Ishikawa (cell line): Measurements from ENCODE around the gene PPP1CB.

Source experiments
- CEBPB ChIP-seq: IDR thresholded peaks from 2 replicates; pipeline ENCODE4 v1.6.1; 2012
- CREB1 ChIP-seq: IDR thresholded peaks from 2 replicates; pipeline ENCODE4 v1.6.1; 2012; ENCODE audit warnings: low read depth
- EGR1 ChIP-seq: IDR thresholded peaks from 2 replicates; pipeline ENCODE4 v1.6.1; 2012
- EP300 ChIP-seq: IDR thresholded peaks from 2 replicates; pipeline ENCODE4 v1.6.1; 2012; ENCODE audit warnings: borderline replicate concordance
- FOXM1 ChIP-seq: IDR thresholded peaks from 2 replicates; pipeline ENCODE4 v1.6.1; 2012; ENCODE audit warnings: low read depth, borderline replicate concordance
- NFIC ChIP-seq: IDR thresholded peaks from 2 replicates; pipeline ENCODE4 v1.6.1; 2012
- RAD21 ChIP-seq: IDR thresholded peaks from 2 replicates; pipeline ENCODE4 v1.6.1; 2012; ENCODE audit warnings: low read depth
- REST ChIP-seq: IDR thresholded peaks from 2 replicates; pipeline ENCODE4 v1.6.1; 2012; ENCODE audit warnings: low read depth, mild to moderate bottlenecking
- TAF1 ChIP-seq: IDR thresholded peaks from 2 replicates; pipeline ENCODE4 v1.6.1; 2012; ENCODE audit warnings: low read depth, mild to moderate bottlenecking
- TCF12 ChIP-seq: IDR thresholded peaks from 2 replicates; pipeline ENCODE4 v1.6.1; 2012; ENCODE audit warnings: low read depth
- TEAD4 ChIP-seq: IDR thresholded peaks from 2 replicates; pipeline ENCODE4 v1.6.1; 2012
- YY1 ChIP-seq: IDR thresholded peaks from 2 replicates; pipeline ENCODE4 v1.6.1; 2012; ENCODE audit warnings: low read depth
- ZBTB7A ChIP-seq: IDR thresholded peaks from 2 replicates; pipeline ENCODE4 v1.6.1; 2012; ENCODE audit warnings: low read depth
- TF ChIP-seq, protein P1 (sequence below): IDR thresholded peaks from 2 replicates; pipeline ENCODE4 v1.6.1; 2012
- TF ChIP-seq, protein P2 (sequence below): IDR thresholded peaks from 2 replicates; pipeline ENCODE4 v1.6.1; 2012

PPP1CB gene

DNA sequence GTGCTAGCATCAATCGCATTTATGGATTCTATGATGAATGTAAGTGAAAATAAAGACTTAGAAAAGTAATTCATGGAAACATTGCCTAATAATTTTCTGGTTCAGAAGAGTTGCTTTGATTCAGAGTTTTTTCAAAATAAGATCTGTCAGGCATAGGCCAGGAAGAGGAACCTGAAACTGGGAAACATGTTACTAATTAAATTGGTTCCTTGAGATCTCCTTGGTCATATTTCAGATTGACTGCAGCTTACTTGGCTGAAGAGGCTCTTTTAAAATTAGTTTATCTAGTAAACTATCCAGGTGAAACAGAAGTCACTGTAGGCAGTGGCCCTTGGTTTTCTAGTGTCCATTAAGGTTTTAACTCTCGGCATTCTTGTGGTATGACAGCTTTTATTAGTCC lies 27.4 kb downstream of the PPP1CB start:
- TF ChIP-seq FOXM1, result no peak
- no peak for TF ChIP-seq TEAD4

- TF ChIP-seq, protein P1, sequence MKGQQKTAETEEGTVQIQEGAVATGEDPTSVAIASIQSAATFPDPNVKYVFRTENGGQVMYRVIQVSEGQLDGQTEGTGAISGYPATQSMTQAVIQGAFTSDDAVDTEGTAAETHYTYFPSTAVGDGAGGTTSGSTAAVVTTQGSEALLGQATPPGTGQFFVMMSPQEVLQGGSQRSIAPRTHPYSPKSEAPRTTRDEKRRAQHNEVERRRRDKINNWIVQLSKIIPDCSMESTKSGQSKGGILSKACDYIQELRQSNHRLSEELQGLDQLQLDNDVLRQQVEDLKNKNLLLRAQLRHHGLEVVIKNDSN, result no peak
- TF ChIP-seq ZBTB7A (no peak), RAD21 (no peak), EP300 (no peak), TAF1 (no peak), EGR1 (no peak), CREB1 (no peak), FOXM1 (no peak), TEAD4 (no peak), NFIC (no peak), CEBPB (no peak), TCF12 (no peak)
- TF ChIP-seq, protein P2, sequence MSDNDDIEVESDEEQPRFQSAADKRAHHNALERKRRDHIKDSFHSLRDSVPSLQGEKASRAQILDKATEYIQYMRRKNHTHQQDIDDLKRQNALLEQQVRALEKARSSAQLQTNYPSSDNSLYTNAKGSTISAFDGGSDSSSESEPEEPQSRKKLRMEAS, result no peak
Observed at GRCh38 chr2:28780496-28780895, 28.9 kb downstream of the PPP1CB start.

DNA sequence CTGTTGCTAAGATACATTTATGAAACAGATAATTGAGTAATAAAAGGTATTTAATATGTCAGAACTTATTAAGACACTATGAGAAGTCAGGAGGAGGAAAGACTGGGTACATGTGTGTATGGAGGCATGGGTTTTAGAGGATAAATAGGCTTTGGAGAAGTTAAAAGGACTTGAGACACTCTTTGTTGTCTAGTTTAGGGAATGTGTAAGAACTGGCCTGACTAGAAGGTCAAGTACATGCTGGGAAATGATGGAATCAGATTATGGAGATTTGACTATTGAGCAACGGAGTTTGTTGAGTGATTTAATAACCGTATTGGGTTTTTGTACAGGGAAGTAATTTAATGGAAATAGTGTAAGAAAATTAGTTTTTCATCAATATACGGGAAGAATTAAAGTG lies 30.8 kb downstream of the PPP1CB start:
- TF ChIP-seq RAD21, result no peak
- TF ChIP-seq EP300, result no peak

DNA sequence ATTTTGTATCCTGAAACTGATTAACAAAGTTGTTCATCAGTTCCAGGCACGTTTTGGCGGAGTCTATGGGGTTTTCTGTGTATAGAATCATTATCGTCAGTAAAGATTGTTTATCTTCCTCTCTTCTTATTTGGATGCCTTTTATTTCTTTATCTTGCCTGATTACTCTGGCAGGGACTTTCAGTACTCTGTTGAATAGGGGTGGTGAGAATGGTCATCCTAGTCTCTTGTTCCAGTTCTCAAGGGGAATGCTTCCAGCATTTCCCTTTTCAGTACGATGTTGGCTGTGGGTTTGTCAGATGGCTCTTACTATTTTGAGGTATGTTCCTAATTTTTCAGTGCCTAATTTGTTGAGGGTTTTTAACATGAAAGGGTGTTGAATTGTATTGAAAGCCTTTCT lies 45.0 kb downstream of the PPP1CB start:
- TF ChIP-seq REST (no peak), TCF12 (no peak), RAD21 (no peak), ZBTB7A (no peak), EGR1 (no peak), TAF1 (no peak), YY1 (no peak)
- TF ChIP-seq, protein P2, result no peak
- TF ChIP-seq, protein P1, result no peak

DNA sequence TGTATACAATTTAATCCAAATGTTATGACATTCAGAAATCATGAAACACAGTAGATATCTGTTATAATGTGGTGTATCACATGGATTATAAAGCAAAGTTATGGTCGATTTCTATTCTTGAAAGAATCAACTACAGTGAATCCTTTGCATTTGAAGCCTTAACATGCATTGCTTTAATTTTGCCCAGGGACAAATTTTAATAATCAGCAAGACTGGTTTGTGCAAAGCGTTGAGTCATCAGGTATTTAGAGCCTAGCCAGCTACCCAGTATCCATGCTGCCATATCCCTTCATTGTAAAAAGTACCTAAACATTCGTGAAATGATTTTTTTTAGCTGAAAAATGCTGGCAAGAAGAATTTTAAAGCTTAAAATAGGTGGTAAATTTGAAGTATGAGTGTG lies 50.1 kb downstream of the PPP1CB start:
- TF ChIP-seq ZBTB7A, result no peak
- TF ChIP-seq TAF1, result no peak
- TF ChIP-seq, protein P2, result no peak

- TF ChIP-seq TCF12 (no peak), RAD21 (no peak), EP300 (no peak), ZBTB7A (no peak)
Observed at GRCh38 chr2:28802975-28803429, 51.4 kb downstream of the PPP1CB start.

DNA sequence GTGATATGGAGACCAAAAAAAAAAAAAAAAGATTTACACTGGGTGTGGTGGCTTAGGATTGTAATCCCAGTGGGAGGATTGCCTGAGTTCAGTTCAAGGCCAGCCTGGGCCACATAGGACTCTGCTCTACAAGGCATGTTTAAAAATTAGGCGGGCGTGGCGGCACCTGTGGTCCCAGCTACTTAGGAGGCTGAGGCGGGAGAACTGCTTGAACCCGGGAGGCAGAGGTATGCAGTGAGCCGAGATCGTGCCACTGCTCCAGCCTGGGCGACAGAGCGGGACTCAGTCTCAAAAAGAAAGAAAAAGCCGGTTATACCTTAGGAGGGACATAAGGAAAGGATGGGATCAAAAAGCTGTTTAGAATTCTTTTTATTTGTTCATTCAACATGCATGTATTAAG lies 58.3 kb downstream of the PPP1CB start:
- TF ChIP-seq CEBPB (no peak), TEAD4 (no peak), NFIC (no peak), TCF12 (no peak), RAD21 (no peak), CREB1 (no peak)

DNA sequence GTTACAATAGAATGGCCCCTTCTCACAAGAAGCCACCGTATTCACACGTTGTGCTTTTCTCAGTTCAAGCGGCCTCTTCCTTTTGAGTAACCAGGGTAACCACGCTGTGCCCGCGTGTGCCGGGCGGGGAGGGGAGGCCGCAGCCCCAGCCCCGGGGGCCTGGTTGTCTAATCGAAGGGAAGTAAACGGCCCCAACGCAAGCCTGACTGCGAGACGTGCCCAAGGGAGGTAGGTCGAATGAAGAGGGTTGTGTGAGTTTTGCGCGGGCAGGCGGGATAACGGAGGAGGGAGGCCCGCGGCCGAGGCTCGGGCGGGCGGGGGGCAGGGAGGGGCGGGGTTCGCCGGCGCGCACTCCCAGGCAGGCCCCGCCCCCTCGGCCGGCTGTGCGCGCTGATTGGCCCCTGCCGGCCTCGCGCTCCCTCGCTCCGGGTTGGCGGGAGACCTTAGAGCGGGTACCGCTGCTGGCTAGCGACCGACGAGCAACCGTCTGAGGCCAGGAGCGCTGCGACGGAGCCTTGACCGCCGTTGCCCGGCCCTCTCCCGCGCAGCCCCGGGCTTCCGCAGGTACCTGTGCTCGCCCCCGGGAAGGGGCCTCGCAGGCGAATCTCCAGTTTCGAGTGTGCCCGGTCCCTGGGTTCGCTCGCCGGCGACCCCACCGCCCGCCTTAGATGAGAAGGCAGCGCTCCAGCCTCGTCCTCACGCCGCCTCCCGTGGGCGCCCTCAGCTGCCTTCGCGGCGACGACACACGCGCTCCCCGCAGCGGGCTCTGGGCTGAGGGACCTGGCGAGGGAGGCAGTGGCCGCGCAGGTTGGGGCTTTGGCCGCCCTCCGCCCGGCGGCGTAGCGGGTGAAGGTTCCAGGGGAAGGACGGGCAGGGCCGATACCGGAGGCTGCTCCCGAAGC lies 59.0 kb downstream of the PPP1CB start, which contains the start of gene SPDYA:
Gene SPDYA, plus strand, starts transcription at position 451 of the 902 bp plus-strand sequence. CDS start 5,181 bp downstream, outside the sequence.
- no peak for TF ChIP-seq EP300
- TF ChIP-seq FOXM1, result no peak
- no peak for TF ChIP-seq ZBTB7A
- no peak for TF ChIP-seq YY1
- TF ChIP-seq, protein P2, result no peak
- no peak for TF ChIP-seq REST
- TF ChIP-seq CEBPB, result no peak
- TF ChIP-seq RAD21, result no peak
- no peak for TF ChIP-seq TCF12
- TF ChIP-seq EGR1, result no peak
- TF ChIP-seq NFIC, result no peak
- no peak for TF ChIP-seq TEAD4
- no peak for TF ChIP-seq CREB1
- TF ChIP-seq, protein P1, result no peak
- TF ChIP-seq TAF1, result no peak
